PFSK-1 (cell line): Measurements from ENCODE around the gene BCAS3.

Source experiments
- POLR2AphosphoS5 ChIP-seq: IDR thresholded peaks from 2 replicates; pipeline ENCODE4 v1.6.1; 2012; ENCODE audit warnings: low read depth, mild to moderate bottlenecking, control low read depth, low read length, moderate library complexity
- TAF1 ChIP-seq: IDR thresholded peaks from 2 replicates; pipeline ENCODE4 v1.6.1; 2012; ENCODE audit warnings: low read length, control low read depth, borderline replicate concordance; ENCODE audit not compliant: insufficient read depth
- TF ChIP-seq, protein P1 (sequence below), 2 experiments: IDR thresholded peaks; 2 replicates each; pipeline versions ENCODE4 v1.6.1 to v1.8.0; 2011 to 2012; ENCODE audit warnings: low read depth in 2 of 2, low read length in 2 of 2, control low read depth in 1 of 2, inconsistent platforms in 1 of 2, mild to moderate bottlenecking in 1 of 2, moderate library complexity in 1 of 2; ENCODE audit not compliant: insufficient read depth in 1 of 2

- TF ChIP-seq POLR2AphosphoS5 = no peak
- no peak for TF ChIP-seq TAF1
- TF ChIP-seq, protein P1, sequence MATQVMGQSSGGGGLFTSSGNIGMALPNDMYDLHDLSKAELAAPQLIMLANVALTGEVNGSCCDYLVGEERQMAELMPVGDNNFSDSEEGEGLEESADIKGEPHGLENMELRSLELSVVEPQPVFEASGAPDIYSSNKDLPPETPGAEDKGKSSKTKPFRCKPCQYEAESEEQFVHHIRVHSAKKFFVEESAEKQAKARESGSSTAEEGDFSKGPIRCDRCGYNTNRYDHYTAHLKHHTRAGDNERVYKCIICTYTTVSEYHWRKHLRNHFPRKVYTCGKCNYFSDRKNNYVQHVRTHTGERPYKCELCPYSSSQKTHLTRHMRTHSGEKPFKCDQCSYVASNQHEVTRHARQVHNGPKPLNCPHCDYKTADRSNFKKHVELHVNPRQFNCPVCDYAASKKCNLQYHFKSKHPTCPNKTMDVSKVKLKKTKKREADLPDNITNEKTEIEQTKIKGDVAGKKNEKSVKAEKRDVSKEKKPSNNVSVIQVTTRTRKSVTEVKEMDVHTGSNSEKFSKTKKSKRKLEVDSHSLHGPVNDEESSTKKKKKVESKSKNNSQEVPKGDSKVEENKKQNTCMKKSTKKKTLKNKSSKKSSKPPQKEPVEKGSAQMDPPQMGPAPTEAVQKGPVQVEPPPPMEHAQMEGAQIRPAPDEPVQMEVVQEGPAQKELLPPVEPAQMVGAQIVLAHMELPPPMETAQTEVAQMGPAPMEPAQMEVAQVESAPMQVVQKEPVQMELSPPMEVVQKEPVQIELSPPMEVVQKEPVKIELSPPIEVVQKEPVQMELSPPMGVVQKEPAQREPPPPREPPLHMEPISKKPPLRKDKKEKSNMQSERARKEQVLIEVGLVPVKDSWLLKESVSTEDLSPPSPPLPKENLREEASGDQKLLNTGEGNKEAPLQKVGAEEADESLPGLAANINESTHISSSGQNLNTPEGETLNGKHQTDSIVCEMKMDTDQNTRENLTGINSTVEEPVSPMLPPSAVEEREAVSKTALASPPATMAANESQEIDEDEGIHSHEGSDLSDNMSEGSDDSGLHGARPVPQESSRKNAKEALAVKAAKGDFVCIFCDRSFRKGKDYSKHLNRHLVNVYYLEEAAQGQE (IDR thresholded peaks at IDR 0.05; ENCODE audit: insufficient read depth in 1 of 2, low read depth in 2 of 2, low read length in 2 of 2) = no peak
Measured at GRCh38 chr17:61217878-61218437, 540.3 kb downstream of the BCAS3 start.
